DOHH2 (cell line): ENCODE measurements around the gene TBC1D10A.

ENCODE experiments used
- CTCF ChIP-seq: fragments of 200-600 bp; sonication (generic); IDR thresholded peaks from one replicate; pipeline ENCODE4 v1.5.1; 2014; ENCODE audit warnings: antibody characterized with exemption, mild to moderate bottlenecking, low read depth, low read length; ENCODE audit not compliant: poor library complexity, severe bottlenecking
- EZH2phosphoT487 ChIP-seq: fragments of 200-600 bp; sonication (generic); IDR thresholded peaks from 2 replicates; pipeline ENCODE4 v1.6.1; 2017; ENCODE audit warnings: borderline replicate concordance, mild to moderate bottlenecking, antibody characterized with exemption, low read length, moderate library complexity, mixed read lengths

DNA sequence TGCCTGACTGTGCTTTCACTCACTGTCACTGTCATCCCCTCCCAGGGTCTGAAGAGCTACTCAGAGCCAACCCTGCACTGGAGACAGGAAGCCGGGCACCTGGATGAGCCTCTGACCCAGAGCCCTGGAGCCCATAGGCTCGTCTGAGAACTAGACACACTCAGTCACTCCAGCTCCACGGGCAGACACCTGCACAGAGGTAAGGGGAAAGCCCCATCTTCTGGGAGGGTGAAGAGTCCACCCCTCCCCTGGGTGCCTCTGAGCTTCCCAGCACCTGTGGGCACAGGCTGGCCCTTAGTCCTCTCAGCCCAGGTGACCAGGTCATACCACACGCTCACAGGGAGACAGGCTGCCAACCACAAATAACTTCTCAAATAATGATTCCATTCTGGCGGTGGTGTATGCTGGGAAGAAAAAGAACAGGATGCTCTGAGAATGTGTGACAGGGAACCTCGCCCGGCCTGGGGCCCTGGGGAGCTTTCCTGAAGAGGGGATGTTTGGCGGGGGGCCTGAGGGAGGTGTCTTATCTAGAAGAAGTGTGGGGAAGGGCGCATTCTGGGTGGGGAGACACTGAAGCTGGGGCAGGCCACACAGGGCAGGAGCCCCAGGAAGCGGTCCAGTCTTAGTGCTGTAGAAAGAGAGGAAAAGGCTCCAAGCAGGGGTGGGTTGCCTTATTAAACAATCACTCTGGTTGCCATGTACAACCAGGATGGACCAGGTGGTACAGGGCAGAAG is 35.3 kb upstream of the TBC1D10A start:
- TF ChIP-seq CTCF, result no peak
- no peak for TF ChIP-seq EZH2phosphoT487
